NB4 (cell line): ENCODE measurements around the gene LDLRAD3.

Source experiments
- DNase-seq: peaks from one replicate; pipeline ENCODE4 v3.0.0; 2010; ENCODE audit warnings: low read depth
- H3K4me3 ChIP-seq: one replicate; pipeline ENCODE4 v1.5.1; 2011; ENCODE audit warnings: mild to moderate bottlenecking, low read depth, low read length, moderate library complexity
- MAX ChIP-seq: IDR thresholded peaks from 2 replicates; pipeline ENCODE4 v1.6.1; 2011; ENCODE audit warnings: low read depth, low read length
- MYC ChIP-seq: IDR thresholded peaks from 2 replicates; pipeline ENCODE4 v1.6.1; 2011; ENCODE audit warnings: low read depth, low read length
- POLR2A ChIP-seq: IDR thresholded peaks from 2 replicates; pipeline ENCODE4 v1.6.1; 2011; ENCODE audit warnings: mild to moderate bottlenecking; ENCODE audit not compliant: insufficient read length; ENCODE audit errors: extremely low read depth
- TF ChIP-seq, protein P1 (sequence below): IDR thresholded peaks from one replicate; pipeline ENCODE4 v1.5.1; 2012; ENCODE audit warnings: low read depth, low read length

LDLRAD3 gene

GRCh38 chr11:36062796-36063365, 119.0 kb downstream of the LDLRAD3 start:
- H3K4me3 ChIP-seq = no peak overlapping the region
- TF ChIP-seq, protein P1, sequence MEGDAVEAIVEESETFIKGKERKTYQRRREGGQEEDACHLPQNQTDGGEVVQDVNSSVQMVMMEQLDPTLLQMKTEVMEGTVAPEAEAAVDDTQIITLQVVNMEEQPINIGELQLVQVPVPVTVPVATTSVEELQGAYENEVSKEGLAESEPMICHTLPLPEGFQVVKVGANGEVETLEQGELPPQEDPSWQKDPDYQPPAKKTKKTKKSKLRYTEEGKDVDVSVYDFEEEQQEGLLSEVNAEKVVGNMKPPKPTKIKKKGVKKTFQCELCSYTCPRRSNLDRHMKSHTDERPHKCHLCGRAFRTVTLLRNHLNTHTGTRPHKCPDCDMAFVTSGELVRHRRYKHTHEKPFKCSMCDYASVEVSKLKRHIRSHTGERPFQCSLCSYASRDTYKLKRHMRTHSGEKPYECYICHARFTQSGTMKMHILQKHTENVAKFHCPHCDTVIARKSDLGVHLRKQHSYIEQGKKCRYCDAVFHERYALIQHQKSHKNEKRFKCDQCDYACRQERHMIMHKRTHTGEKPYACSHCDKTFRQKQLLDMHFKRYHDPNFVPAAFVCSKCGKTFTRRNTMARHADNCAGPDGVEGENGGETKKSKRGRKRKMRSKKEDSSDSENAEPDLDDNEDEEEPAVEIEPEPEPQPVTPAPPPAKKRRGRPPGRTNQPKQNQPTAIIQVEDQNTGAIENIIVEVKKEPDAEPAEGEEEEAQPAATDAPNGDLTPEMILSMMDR = no peak
- TF ChIP-seq MAX (no peak), POLR2A (no peak), MYC (no peak)
- no peak for DNase-seq

GRCh38 chr11:36065436-36065835, 121.6 kb downstream of the LDLRAD3 start:
- H3K4me3 ChIP-seq = no peak overlapping the region
- DNase-seq = no peak
- TF ChIP-seq, protein P1 = no peak
- TF ChIP-seq MYC = no peak
- TF ChIP-seq MAX = no peak

- DNase-seq = no peak
- no peak overlapping the region for H3K4me3 ChIP-seq
- no peak for TF ChIP-seq POLR2A
- TF ChIP-seq MYC = no peak
- no peak for TF ChIP-seq MAX
- TF ChIP-seq, protein P1 = no peak
Measured at GRCh38 chr11:36066891-36067290, 123.0 kb downstream of the LDLRAD3 start.

DNA sequence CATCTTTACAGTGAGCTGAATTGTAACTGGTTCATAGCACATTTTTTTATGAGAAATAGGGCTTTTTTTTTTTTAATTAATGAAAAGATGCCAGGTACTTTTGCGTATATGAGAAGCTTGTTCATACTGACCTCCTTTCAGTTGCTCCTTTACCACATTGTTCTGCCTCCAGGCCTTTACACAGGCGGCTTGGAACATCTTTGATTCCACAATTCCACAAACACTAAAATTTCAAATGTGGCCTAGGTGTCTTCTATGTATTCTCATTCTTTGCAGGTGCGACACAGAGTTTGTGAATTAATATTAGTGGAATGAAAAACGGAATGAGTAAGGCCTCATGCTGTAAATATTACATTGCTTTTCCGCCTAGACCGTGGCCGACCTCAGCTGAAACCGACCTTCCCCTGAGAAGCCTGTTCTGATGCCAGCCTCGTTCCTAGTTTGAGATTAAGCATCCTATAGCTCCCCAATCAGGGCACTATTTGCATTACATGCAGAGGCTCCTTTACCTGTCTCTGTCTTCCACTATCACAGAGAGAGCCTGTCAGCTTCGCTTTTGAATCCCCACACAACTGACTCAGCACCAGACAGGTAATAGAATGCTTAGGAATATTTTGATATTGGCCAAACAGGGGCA, 125.8 kb downstream of the LDLRAD3 start:
- TF ChIP-seq POLR2A (no peak), MAX (no peak), MYC (no peak)
- TF ChIP-seq, protein P1 = no peak
- no peak overlapping the region for H3K4me3 ChIP-seq
- DNase-seq = no peak

- no peak overlapping the region for H3K4me3 ChIP-seq
Measured at GRCh38 chr11:36070213-36070953, 126.5 kb downstream of the LDLRAD3 start.

More at GRCh38 chr11:36070213-36070953, 126.5 kb downstream of the LDLRAD3 start:
- TF ChIP-seq POLR2A (no peak), MYC (no peak), MAX (no peak)
- TF ChIP-seq, protein P1 = no peak
- DNase-seq = no peak
